Glutamatergic neuron (in vitro differentiated cells): Measurements from ENCODE around the gene ARHGAP42. TPM values are rescaled to one million over a fixed set of nuclear protein-coding genes. Genes with fewer than 3 reads are reported as not detected.

Experiments
- DNase-seq: peaks from one replicate; pipeline ENCODE4 v3.0.0; 2022
- H3K27ac Mint-ChIP-seq: one replicate; pipeline ENCODE4 v1.8.0; 2020; ENCODE audit warnings: mild to moderate bottlenecking, mixed read lengths, inconsistent platforms; ENCODE audit not compliant: unreplicated experiment
- H3K27me3 Mint-ChIP-seq: one replicate; pipeline ENCODE4 v1.8.0; 2020; ENCODE audit warnings: mild to moderate bottlenecking, moderate library complexity, mixed read lengths, inconsistent platforms; ENCODE audit not compliant: unreplicated experiment
- H3K36me3 Mint-ChIP-seq: one replicate; pipeline ENCODE4 v1.8.0; 2020; ENCODE audit warnings: mild to moderate bottlenecking, mixed read lengths, inconsistent platforms; ENCODE audit not compliant: unreplicated experiment
- H3K4me1 Mint-ChIP-seq: one replicate; pipeline ENCODE4 v1.8.0; 2020; ENCODE audit warnings: mild to moderate bottlenecking, low read depth, mixed read lengths, inconsistent platforms; ENCODE audit not compliant: unreplicated experiment
- H3K4me3 Mint-ChIP-seq: one replicate; pipeline ENCODE4 v1.8.0; 2020; ENCODE audit warnings: mild to moderate bottlenecking, mixed read lengths, inconsistent platforms; ENCODE audit not compliant: unreplicated experiment
- H3K9me3 Mint-ChIP-seq: one replicate; pipeline ENCODE4 v1.8.0; 2020; ENCODE audit warnings: mild to moderate bottlenecking, moderate library complexity, mixed read lengths, inconsistent platforms; ENCODE audit not compliant: unreplicated experiment
- CTCF ChIP-seq: fragments of 200-600 bp; sonication (generic); IDR thresholded peaks from one replicate; pipeline ENCODE4 v1.5.0; 2021; ENCODE audit not compliant: partially characterized antibody, unreplicated experiment
- total RNA-seq: library from RNA; stranded (reverse); fragmentation: NEBNext Ultra II Directional; extraction: Animal tissue kit (Norgen Biotek cat#: 25700); gene quantifications from one replicate; pipeline ENCODE4 v1.2.1, GENCODE V29; 2021; ENCODE audit not compliant: unreplicated experiment

Gene ARHGAP42
- total RNA-seq, 1 donor from 2014 or later, result 21.4 TPM

DNA sequence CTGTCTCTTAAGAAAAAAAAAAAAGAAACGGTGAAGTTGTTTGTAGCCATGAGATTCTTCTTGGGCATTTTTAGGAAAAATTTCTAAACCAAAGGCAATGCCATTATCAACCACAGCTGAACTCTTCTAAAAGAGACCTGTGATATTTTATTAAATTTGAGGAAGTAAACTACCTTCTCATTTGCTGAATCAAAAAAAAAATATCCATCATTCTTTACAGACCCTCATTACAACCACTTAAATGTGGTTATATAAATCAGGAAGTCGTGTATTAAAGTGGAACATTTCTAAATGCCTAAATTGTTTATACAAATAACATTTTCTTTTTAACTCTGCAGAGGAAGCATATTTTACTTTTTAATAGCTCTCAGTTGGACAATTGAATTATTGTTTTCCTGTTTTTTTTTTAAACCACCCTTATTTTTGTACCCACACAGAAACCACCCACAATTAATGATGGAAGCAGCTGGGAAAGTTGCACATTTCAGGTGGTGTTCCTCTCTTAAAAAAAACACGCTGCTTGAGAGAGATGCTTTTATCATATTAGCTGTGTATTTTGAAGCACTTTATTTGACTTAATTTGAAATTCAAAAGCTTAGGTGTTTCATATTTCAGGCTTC lies 91.2 kb downstream of the ARHGAP42 start:
- no peak for DNase-seq
- Mint-ChIP-seq H3K27me3 (peaks cover 1% of the 10 kb centered on the region), H3K4me3 (no peak overlapping the region), H3K9me3 (no peaks in the 10 kb centered on the region), H3K4me1 (peaks cover 5% of the 10 kb centered on the region), H3K36me3 (no peaks in the 10 kb centered on the region), H3K27ac (no peak overlapping the region)
- TF ChIP-seq CTCF, result no peak

- no peaks in the 10 kb centered on the region for H3K4me1 Mint-ChIP-seq
- DNase-seq, result no peak
- no peaks in the 10 kb centered on the region for H3K9me3 Mint-ChIP-seq
- H3K4me3 Mint-ChIP-seq, result no peak overlapping the region
- H3K27ac Mint-ChIP-seq, result no peak overlapping the region
- H3K27me3 Mint-ChIP-seq, result no peaks in the 10 kb centered on the region
- TF ChIP-seq CTCF, result no peak
- H3K36me3 Mint-ChIP-seq, result no peaks in the 10 kb centered on the region
Observed at GRCh38 chr11:100780470-100780869, 93.4 kb downstream of the ARHGAP42 start.

DNA sequence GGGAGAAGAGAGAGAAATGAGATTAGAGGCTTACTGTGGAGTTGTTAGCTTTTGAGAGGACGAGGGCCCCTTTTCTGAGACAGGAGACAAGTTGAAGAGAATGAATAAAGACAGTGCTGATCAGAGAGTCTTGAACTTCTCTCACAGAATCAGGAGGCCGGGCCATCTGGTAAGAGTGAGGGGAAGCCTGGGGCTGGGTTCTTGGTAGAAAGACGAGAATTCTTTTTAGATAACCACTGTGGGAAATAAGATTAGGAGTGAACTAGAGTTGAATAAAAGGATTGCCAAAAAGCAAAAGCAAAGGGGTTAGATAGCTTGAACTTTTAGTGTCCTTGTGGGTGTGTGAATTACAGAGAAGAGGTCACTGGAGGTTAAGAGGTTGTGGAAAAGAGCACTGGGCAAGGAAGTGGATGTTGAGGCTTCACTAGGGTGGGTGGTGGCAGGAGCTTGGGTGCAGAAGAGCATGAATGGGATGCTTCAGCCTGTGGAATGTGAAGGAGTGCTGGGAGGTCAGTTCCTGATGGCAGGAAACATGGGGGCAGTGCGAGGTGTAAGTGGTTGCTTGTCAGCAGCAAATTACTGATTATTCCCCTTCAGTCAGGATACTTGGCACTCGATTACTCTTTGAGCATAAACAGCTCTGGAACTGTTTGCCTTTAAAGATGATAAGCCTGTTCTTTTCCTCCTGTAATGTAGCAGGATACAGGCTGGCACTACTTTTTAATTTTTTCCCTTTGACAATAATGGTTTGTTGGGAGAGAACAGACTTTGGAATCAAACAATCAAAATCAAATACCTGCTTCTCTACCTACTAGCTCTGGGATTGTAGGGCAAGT lies 98.3 kb downstream of the ARHGAP42 start:
- no peak for DNase-seq
- no peaks in the 10 kb centered on the region for H3K27me3 Mint-ChIP-seq

GRCh38 chr11:100788561-100789295 lies 101.6 kb downstream of the ARHGAP42 start:
- H3K36me3 Mint-ChIP-seq, result no peaks in the 10 kb centered on the region
- no peak overlapping the region for H3K27ac Mint-ChIP-seq

More for the DNA sequence above, 98.3 kb downstream of the ARHGAP42 start:
- Mint-ChIP-seq H3K9me3 (peaks cover 4% of the 10 kb centered on the region), H3K36me3 (no peaks in the 10 kb centered on the region), H3K4me3 (no peak overlapping the region), H3K4me1 (peaks cover 8% of the 10 kb centered on the region), H3K27ac (no peak overlapping the region)
- TF ChIP-seq CTCF, result no peak

More at GRCh38 chr11:100788561-100789295, 101.6 kb downstream of the ARHGAP42 start:
- no peak overlapping the region for H3K4me3 Mint-ChIP-seq
- no peaks in the 10 kb centered on the region for H3K27me3 Mint-ChIP-seq
- H3K9me3 Mint-ChIP-seq, result peaks cover 4% of the 10 kb centered on the region
- no peak for TF ChIP-seq CTCF
- peaks cover 13% of the 10 kb centered on the region for H3K4me1 Mint-ChIP-seq
- no peak for DNase-seq
